ENCODE measurements around the gene RAB11A.

RAB11A gene

DNA sequence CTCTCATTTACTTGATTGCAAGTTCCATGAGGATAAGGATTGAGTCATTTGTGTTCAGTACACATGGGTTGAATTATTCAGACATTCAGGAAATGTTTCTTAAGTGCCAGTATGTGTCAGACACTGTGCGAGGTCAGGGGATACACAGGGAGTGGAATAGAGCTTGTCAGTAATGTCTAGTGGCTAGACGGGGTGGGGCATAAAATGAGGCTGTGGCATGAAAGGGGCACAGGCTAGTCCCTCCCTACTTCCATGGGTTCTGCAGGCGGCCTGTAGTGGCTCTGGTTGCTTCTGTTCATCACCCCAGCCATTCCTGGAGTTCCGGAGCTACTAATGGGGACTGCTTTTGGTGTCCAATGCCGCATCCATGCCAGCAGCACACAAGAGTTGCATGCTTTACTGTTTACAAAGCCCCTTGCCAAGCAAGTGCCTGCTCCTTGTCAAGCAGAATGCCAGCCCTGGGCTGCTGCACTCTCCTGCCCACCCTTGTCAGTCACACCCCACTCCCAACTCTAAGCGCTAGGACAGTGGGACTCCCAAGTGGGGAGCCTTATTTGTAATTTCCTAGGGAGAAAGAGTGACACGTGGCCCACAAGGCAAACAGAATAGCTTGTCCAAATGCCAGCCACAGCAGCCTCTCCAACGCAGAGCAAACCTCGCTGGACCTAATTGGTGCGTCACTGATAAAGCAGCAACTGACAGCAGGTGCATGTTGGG, 70.8 kb downstream of the RAB11A start:
- DNase-seq (ENCODE audit: low read depth in 3 of 3), result no peak

DNA sequence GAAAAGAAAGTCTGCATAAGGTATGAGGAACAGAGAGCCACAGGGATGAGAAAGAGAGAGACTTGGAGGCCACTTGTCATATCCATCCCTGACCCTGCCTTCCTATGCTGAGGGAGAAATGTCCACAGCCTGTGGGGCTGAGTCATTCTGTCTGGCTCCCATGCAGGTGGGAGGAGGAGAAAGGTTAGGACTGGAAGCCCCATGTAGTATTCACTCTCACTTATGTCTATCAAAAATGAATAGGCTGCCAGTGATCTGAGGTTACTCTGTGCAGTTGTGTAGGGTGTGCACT, 71.3 kb downstream of the RAB11A start:
- DNase-seq (ENCODE audit: low read depth in 3 of 3), result no peak

Measured in stimulated activated CD4-positive, alpha-beta T cell treated with anti-CD3 and anti-CD28 coated beads, TNF-alpha, amount 100 ng/mL, for 48 hours (primary cell).